HEK293 (cell line): Measurements from ENCODE around the gene VASH2.

ENCODE experiments used
- HOXA7 ChIP-seq: sonication (generic); formaldehyde crosslinking; IDR thresholded peaks from 2 replicates; pipeline ENCODE4 v1.8.1; 2022; ENCODE audit warnings: missing genetic modification reagents, borderline replicate concordance
- HOXD13 ChIP-seq: sonication (generic); formaldehyde crosslinking; IDR thresholded peaks from 2 replicates; pipeline ENCODE4 v1.8.0; 2022; ENCODE audit warnings: missing genetic modification reagents, borderline replicate concordance
- KLF1 ChIP-seq: fragments of 450-650 bp; formaldehyde crosslinking; IDR thresholded peaks from 2 replicates; pipeline ENCODE4 v1.5.1; 2016; ENCODE audit warnings: missing biosample characterization, missing genetic modification characterization
- KLF8 ChIP-seq: fragments of 450-650 bp; formaldehyde crosslinking; IDR thresholded peaks from 2 replicates; pipeline ENCODE4 v1.5.1; 2016; ENCODE audit warnings: missing biosample characterization, missing genetic modification characterization
- OVOL3 ChIP-seq: fragments of 450-650 bp; formaldehyde crosslinking; IDR thresholded peaks from 2 replicates; pipeline ENCODE4 v1.5.1; 2016; ENCODE audit warnings: missing biosample characterization, missing genetic modification characterization
- TSHZ1 ChIP-seq: fragments of 450-650 bp; formaldehyde crosslinking; IDR thresholded peaks from 2 replicates; pipeline ENCODE4 v1.5.1; 2016; ENCODE audit warnings: missing biosample characterization, missing genetic modification characterization, borderline replicate concordance
- YY2 ChIP-seq: fragments of 450-650 bp; formaldehyde crosslinking; IDR thresholded peaks from 2 replicates; pipeline ENCODE4 v1.5.1; 2016; ENCODE audit warnings: missing biosample characterization, missing genetic modification characterization
- ZBTB1 ChIP-seq: fragments of 450-650 bp; formaldehyde crosslinking; IDR thresholded peaks from 2 replicates; pipeline ENCODE4 v1.5.1; 2016; ENCODE audit warnings: missing biosample characterization, missing genetic modification characterization
- ZBTB17 ChIP-seq: fragments of 450-650 bp; formaldehyde crosslinking; IDR thresholded peaks from 2 replicates; pipeline ENCODE4 v1.5.1; 2016; ENCODE audit warnings: missing biosample characterization, missing genetic modification characterization
- ZBTB7A ChIP-seq: fragments of 450-650 bp; formaldehyde crosslinking; IDR thresholded peaks from 2 replicates; pipeline ENCODE4 v1.5.1; 2016; ENCODE audit warnings: low read depth, missing biosample characterization, missing genetic modification characterization
- ZNF132 ChIP-seq: fragments of 450-650 bp; formaldehyde crosslinking; IDR thresholded peaks from 2 replicates; pipeline ENCODE4 v1.5.1; 2017; ENCODE audit warnings: missing biosample characterization, missing genetic modification characterization, borderline replicate concordance
- ZNF138 ChIP-seq: fragments of 450-650 bp; formaldehyde crosslinking; IDR thresholded peaks from 2 replicates; pipeline ENCODE4 v1.5.1; 2016; ENCODE audit warnings: missing biosample characterization, missing genetic modification characterization, borderline replicate concordance
- ZNF19 ChIP-seq: fragments of 450-650 bp; formaldehyde crosslinking; IDR thresholded peaks from 2 replicates; pipeline ENCODE4; 2016; ENCODE audit warnings: missing biosample characterization, missing genetic modification characterization, low read depth
- ZNF23 ChIP-seq: fragments of 450-650 bp; formaldehyde crosslinking; IDR thresholded peaks from 2 replicates; pipeline ENCODE4 v1.5.1; 2016; ENCODE audit warnings: missing biosample characterization, missing genetic modification characterization, borderline replicate concordance
- ZNF280C ChIP-seq: fragments of 450-650 bp; formaldehyde crosslinking; IDR thresholded peaks from 2 replicates; pipeline ENCODE4 v1.5.1; 2016; ENCODE audit warnings: missing biosample characterization, missing genetic modification characterization
- ZNF350 ChIP-seq: fragments of 450-650 bp; formaldehyde crosslinking; IDR thresholded peaks from 2 replicates; pipeline ENCODE4 v1.5.0; 2017; ENCODE audit warnings: missing biosample characterization, mild to moderate bottlenecking, missing genetic modification characterization
- ZNF391 ChIP-seq: fragments of 450-650 bp; formaldehyde crosslinking; IDR thresholded peaks from 2 replicates; pipeline ENCODE4 v1.5.1; 2016; ENCODE audit warnings: low read depth, missing biosample characterization, missing genetic modification characterization, borderline replicate concordance
- ZNF571 ChIP-seq: fragments of 450-650 bp; formaldehyde crosslinking; IDR thresholded peaks from 2 replicates; pipeline ENCODE4 v1.5.0; 2017; ENCODE audit warnings: missing biosample characterization, missing genetic modification characterization
- ZNF654 ChIP-seq: fragments of 450-650 bp; formaldehyde crosslinking; IDR thresholded peaks from 2 replicates; pipeline ENCODE4 v1.5.1; 2016; ENCODE audit warnings: low read depth, missing biosample characterization, missing genetic modification characterization
- ZNF658 ChIP-seq: fragments of 450-650 bp; formaldehyde crosslinking; IDR thresholded peaks from 2 replicates; pipeline ENCODE4; 2016; ENCODE audit warnings: missing biosample characterization, missing genetic modification characterization
- ZNF670 ChIP-seq: fragments of 450-650 bp; formaldehyde crosslinking; IDR thresholded peaks from 2 replicates; pipeline ENCODE4 v1.5.1; 2016; ENCODE audit warnings: missing biosample characterization, missing genetic modification characterization, low read depth
- ZNF677 ChIP-seq: fragments of 450-650 bp; IDR thresholded peaks from 2 replicates; pipeline ENCODE4 v1.5.0; 2018; ENCODE audit warnings: missing biosample characterization, mild to moderate bottlenecking, missing genetic modification characterization, moderate library complexity
- ZSCAN4 ChIP-seq: fragments of 450-650 bp; formaldehyde crosslinking; IDR thresholded peaks from 2 replicates; pipeline ENCODE4 v1.5.1; 2017; ENCODE audit warnings: missing biosample characterization, missing genetic modification characterization
- ZXDB ChIP-seq: fragments of 450-650 bp; formaldehyde crosslinking; IDR thresholded peaks from 2 replicates; pipeline ENCODE4 v1.5.1; 2016; ENCODE audit warnings: missing biosample characterization, missing genetic modification characterization
- TF ChIP-seq, protein P1 (sequence below): fragments of 450-650 bp; formaldehyde crosslinking; IDR thresholded peaks from 2 replicates; pipeline ENCODE4 v1.5.1; 2016; ENCODE audit warnings: missing biosample characterization, missing genetic modification characterization
- TF ChIP-seq, protein P2 (sequence below): fragments of 450-650 bp; IDR thresholded peaks from 2 replicates; pipeline ENCODE4 v1.5.1; 2018; ENCODE audit warnings: missing biosample characterization, missing genetic modification characterization
- TF ChIP-seq, protein P3 (sequence below): fragments of 450-650 bp; formaldehyde crosslinking; IDR thresholded peaks from 2 replicates; pipeline ENCODE4 v1.5.1; 2016; ENCODE audit warnings: missing biosample characterization, missing genetic modification characterization

Gene VASH2

DNA sequence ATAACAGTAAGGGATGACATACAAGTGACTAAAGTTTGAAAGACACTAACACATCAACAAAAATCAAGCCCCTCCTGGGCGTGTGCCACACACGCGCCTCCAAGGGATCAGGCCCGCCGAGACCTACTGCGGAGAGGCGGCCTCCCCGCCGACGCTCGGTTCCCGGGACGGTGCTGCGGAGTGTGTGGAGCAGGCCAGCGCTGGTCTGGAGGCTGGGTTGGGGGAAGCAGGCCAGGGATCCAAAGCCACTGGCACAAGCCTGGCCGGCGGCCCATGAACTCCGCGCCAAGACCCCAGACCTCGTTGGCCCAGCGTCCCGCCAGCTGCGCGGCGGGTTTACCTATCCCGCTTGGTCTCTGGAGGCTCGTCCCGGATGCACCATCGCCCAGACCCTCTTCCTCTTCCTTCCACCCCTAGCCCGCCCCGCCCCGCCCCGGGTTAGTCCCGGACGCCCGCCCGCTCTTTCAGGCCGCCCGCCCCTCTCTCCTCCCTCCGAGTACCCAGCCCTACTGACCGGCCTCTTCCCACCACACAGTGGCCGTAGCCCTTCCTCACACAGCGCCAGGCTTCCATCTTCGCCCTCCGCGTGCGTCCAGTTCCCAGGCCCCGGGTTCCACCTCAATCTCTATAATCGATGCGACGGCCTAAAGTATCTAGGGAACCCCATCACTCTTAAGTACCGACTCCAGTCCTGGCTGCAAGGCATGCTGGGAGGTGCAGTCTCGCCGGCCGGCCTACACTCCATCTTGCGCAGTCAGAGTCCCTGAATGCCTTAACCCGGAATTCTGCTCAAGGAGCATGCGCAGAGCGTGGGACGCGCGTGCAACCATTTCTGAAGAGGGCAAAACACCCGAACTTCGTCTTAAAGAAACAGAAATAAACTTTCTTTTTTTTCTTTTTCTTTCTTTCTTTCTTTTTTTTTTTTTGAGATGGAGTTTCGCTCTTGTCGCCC lies 65.0 kb downstream of the VASH2 start, which contains the start of gene ANGEL2 (continued):
- no peak for TF ChIP-seq ZNF132 (tag by site-specific recombination)
- no peak for TF ChIP-seq ZSCAN4 (tag by site-specific recombination)
- no peak for TF ChIP-seq ZBTB1 (tag by site-specific recombination)
- TF ChIP-seq ZNF23 (tag by site-specific recombination): no peak
- TF ChIP-seq ZNF350 (tag by site-specific recombination): no peak; the same call in 1 of the 2 replicates
- peak; percentile 57 for TF ChIP-seq KLF1 (tag by site-specific recombination)
- TF ChIP-seq ZNF654 (tag by site-specific recombination): no peak
- no peak for TF ChIP-seq ZNF138 (tag by site-specific recombination)
- TF ChIP-seq ZNF571: no peak
- no peak; the same call in 1 of the 2 replicates for TF ChIP-seq YY2
- no peak for TF ChIP-seq HOXA7 (CRISPR knock-in tag)
- TF ChIP-seq, protein P1, sequence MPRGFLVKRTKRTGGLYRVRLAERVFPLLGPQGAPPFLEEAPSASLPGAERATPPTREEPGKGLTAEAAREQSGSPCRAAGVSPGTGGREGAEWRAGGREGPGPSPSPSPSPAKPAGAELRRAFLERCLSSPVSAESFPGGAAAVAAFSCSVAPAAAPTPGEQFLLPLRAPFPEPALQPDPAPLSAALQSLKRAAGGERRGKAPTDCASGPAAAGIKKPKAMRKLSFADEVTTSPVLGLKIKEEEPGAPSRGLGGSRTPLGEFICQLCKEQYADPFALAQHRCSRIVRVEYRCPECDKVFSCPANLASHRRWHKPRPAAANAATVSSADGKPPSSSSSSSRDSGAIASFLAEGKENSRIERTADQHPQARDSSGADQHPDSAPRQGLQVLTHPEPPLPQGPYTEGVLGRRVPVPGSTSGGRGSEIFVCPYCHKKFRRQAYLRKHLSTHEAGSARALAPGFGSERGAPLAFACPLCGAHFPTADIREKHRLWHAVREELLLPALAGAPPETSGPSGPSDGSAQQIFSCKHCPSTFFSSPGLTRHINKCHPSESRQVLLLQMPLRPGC: no peak
- no peak; the same call in 1 of the 2 replicates for TF ChIP-seq ZNF391
- TF ChIP-seq ZNF658 (tag by site-specific recombination): no peak
- TF ChIP-seq HOXD13: no peak
- no peak for TF ChIP-seq ZNF677 (tag by site-specific recombination)
- TF ChIP-seq ZXDB (tag by site-specific recombination): peak; percentile 92
- TF ChIP-seq, protein P2, sequence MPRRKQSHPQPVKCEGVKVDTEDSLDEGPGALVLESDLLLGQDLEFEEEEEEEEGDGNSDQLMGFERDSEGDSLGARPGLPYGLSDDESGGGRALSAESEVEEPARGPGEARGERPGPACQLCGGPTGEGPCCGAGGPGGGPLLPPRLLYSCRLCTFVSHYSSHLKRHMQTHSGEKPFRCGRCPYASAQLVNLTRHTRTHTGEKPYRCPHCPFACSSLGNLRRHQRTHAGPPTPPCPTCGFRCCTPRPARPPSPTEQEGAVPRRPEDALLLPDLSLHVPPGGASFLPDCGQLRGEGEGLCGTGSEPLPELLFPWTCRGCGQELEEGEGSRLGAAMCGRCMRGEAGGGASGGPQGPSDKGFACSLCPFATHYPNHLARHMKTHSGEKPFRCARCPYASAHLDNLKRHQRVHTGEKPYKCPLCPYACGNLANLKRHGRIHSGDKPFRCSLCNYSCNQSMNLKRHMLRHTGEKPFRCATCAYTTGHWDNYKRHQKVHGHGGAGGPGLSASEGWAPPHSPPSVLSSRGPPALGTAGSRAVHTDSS: peak; percentile 44; the same call in 1 of the 2 replicates
- TF ChIP-seq KLF8 (tag by site-specific recombination): peak; percentile 91
- no peak for TF ChIP-seq ZBTB7A (tag by site-specific recombination)
- TF ChIP-seq, protein P3, sequence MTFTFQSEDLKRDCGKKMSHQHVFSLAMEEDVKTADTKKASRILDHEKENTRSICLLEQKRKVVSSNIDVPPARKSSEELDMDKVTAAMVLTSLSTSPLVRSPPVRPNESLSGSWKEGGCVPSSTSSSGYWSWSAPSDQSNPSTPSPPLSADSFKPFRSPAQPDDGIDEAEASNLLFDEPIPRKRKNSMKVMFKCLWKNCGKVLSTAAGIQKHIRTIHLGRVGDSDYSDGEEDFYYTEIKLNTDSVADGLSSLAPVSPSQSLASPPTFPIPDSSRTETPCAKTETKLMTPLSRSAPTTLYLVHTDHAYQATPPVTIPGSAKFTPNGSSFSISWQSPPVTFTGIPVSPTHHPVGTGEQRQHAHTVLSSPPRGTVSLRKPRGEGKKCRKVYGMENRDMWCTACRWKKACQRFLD (tag by site-specific recombination): peak; percentile 92
- no peak for TF ChIP-seq ZNF670 (tag by site-specific recombination)
- no peak for TF ChIP-seq ZNF280C (tag by site-specific recombination)
- no peak for TF ChIP-seq OVOL3 (tag by site-specific recombination)
- peak; percentile 97 for TF ChIP-seq ZBTB17 (tag by site-specific recombination)
- no peak for TF ChIP-seq ZNF19 (tag by site-specific recombination)
- no peak for TF ChIP-seq TSHZ1 (tag by site-specific recombination)
